HUES64 (cell line): ENCODE data around the gene CELF5. TPM values are rescaled to one million over a fixed set of nuclear protein-coding genes. Genes with fewer than 3 reads are reported as not detected.
A peak's percentile ranks its signal among the peaks of the same experiment; 100 is the strongest.

Experiments used
- H3K27ac ChIP-seq: 2 replicates; pipeline ENCODE4 v1.7.0; 2013; ENCODE audit warnings: low read depth, low read length, inconsistent platforms
- H3K27me3 ChIP-seq: 2 replicates; pipeline ENCODE4 v1.6.1; 2013; ENCODE audit warnings: mild to moderate bottlenecking, low read length; ENCODE audit not compliant: insufficient read depth
- H3K36me3 ChIP-seq: 2 replicates; pipeline ENCODE4 v1.6.1; 2013; ENCODE audit warnings: mild to moderate bottlenecking, low read length; ENCODE audit not compliant: insufficient read depth
- H3K4me1 ChIP-seq: 2 replicates; pipeline ENCODE4 v1.6.1; 2013; ENCODE audit warnings: mild to moderate bottlenecking, low read length, moderate library complexity; ENCODE audit not compliant: insufficient read depth
- H3K4me3 ChIP-seq: 2 replicates; pipeline ENCODE4 v1.5.1; 2013; ENCODE audit warnings: mild to moderate bottlenecking, low read length, moderate library complexity
- H3K9ac ChIP-seq: 2 replicates; pipeline ENCODE4 v1.6.1; 2013; ENCODE audit warnings: mild to moderate bottlenecking, low read depth, low read length
- H3K9me3 ChIP-seq: 2 replicates; pipeline ENCODE4 v1.6.1; 2013; ENCODE audit warnings: low read depth, low read length; ENCODE audit not compliant: insufficient read depth
- WGBS: fragments of 150-250, 120-280 bp; methylation state at CpG from one replicate; pipeline ENCODE4 v1.1.7; 2013; ENCODE audit warnings: missing lambda C conversion rate; 5-methylcytosine and 5-hydroxymethylcytosine counted together
- polyA plus RNA-seq, 2 experiments: library from polyadenylated mRNA; stranded (reverse); fragments of 50-300 nt; gene quantifications; one replicate each; pipeline ENCODE4 v1.2.3, GENCODE V29; 2013

Gene CELF5
- 3.3 TPM for polyA plus RNA-seq (2013, experiment 1 of 2)
- 4.9 TPM for polyA plus RNA-seq (2013, experiment 2 of 2)

- Histone ChIP-seq H3K9ac (no peak within 1 kb of the TSS), H3K4me1 (no peaks in the 10 kb centered on the region), H3K4me3 (peak within 1 kb of the TSS; percentile 67), H3K36me3 (no peaks in the 10 kb centered on the region), H3K27me3 (peaks cover 16% of the 10 kb centered on the region; the same call in 1 of the 2 replicates), H3K9me3 (no peaks in the 10 kb centered on the region), H3K27ac (no peak within 1 kb of the TSS)
- 2% methylated on average over 92 of the region's 94 CpGs for WGBS
Observed at GRCh38 chr19:3224346-3225168, at the start of gene CELF5. Gene CELF5, plus strand, starts transcription at chr19:3224661. Its CDS starts 79 bp downstream, at chr19:3224740.

- WGBS: 80% methylated on average over 16 of the region's 17 CpGs
- H3K27ac ChIP-seq: no peak overlapping the region
- H3K9me3 ChIP-seq: no peaks in the 10 kb centered on the region
- no peak overlapping the region for H3K4me3 ChIP-seq
- no peaks in the 10 kb centered on the region for H3K4me1 ChIP-seq
- H3K27me3 ChIP-seq: no peaks in the 10 kb centered on the region
- H3K9ac ChIP-seq: no peak overlapping the region
- no peaks in the 10 kb centered on the region for H3K36me3 ChIP-seq
Observed at GRCh38 chr19:3175781-3176714, 48.4 kb upstream of the CELF5 start.

- H3K27ac ChIP-seq: no peak overlapping the region
- WGBS: 85% methylated on average over 11 of the region's 11 CpGs
- no peaks in the 10 kb centered on the region for H3K9me3 ChIP-seq
- no peak overlapping the region for H3K4me3 ChIP-seq
- no peak overlapping the region for H3K9ac ChIP-seq
- H3K27me3 ChIP-seq: no peaks in the 10 kb centered on the region
- H3K4me1 ChIP-seq: no peaks in the 10 kb centered on the region
- H3K36me3 ChIP-seq: no peaks in the 10 kb centered on the region
Observed at GRCh38 chr19:3176715-3177501, 47.6 kb upstream of the CELF5 start.

- WGBS: 95% methylated on average over 42 of the region's 42 CpGs
- Histone ChIP-seq H3K36me3 (no peaks in the 10 kb centered on the region), H3K9ac (no peak within 1 kb of the TSS), H3K27me3 (no peaks in the 10 kb centered on the region), H3K27ac (no peak within 1 kb of the TSS), H3K4me1 (no peaks in the 10 kb centered on the region), H3K9me3 (no peaks in the 10 kb centered on the region), H3K4me3 (no peak within 1 kb of the TSS)
Observed at GRCh38 chr19:3178377-3178972, 46.0 kb upstream of the CELF5 start, which contains the start of gene S1PR4. Gene S1PR4, plus strand, starts transcription at chr19:3178769. Its CDS starts 24 bp downstream, at chr19:3178793.

GRCh38 chr19:3178973-3179738, 45.3 kb upstream of the CELF5 start:
- Histone ChIP-seq H3K36me3 (no peaks in the 10 kb centered on the region), H3K4me1 (no peaks in the 10 kb centered on the region), H3K9me3 (no peaks in the 10 kb centered on the region), H3K9ac (no peak overlapping the region), H3K27ac (no peak overlapping the region), H3K27me3 (no peaks in the 10 kb centered on the region), H3K4me3 (no peak overlapping the region)
- WGBS: 93% methylated on average over 52 of the region's 52 CpGs

GRCh38 chr19:3179739-3180293, 44.6 kb upstream of the CELF5 start:
- no peaks in the 10 kb centered on the region for H3K27me3 ChIP-seq
- WGBS: 93% methylated on average over 31 of the region's 31 CpGs
- no peaks in the 10 kb centered on the region for H3K9me3 ChIP-seq
- H3K36me3 ChIP-seq: no peaks in the 10 kb centered on the region
- no peak overlapping the region for H3K9ac ChIP-seq
- H3K4me1 ChIP-seq: no peaks in the 10 kb centered on the region
- H3K27ac ChIP-seq: no peak overlapping the region
- H3K4me3 ChIP-seq: no peak overlapping the region

GRCh38 chr19:3183721-3184641, 40.5 kb upstream of the CELF5 start:
- H3K27ac ChIP-seq: no peak overlapping the region
- no peak overlapping the region for H3K4me3 ChIP-seq
- peaks cover 9% of the 10 kb centered on the region; the same call in 1 of the 2 replicates for H3K4me1 ChIP-seq
- 90% methylated on average over 13 of the region's 13 CpGs for WGBS
- H3K9me3 ChIP-seq: no peaks in the 10 kb centered on the region
- H3K27me3 ChIP-seq: no peaks in the 10 kb centered on the region
- H3K36me3 ChIP-seq: 0 out of 2 replicates have a peak, but pooled peaks cover 1% of the 10 kb centered on the region
- no peak overlapping the region for H3K9ac ChIP-seq

- H3K27ac ChIP-seq: no peak overlapping the region; the same call in 1 of the 2 replicates
Observed at GRCh38 chr19:3184847-3185460, 39.5 kb upstream of the CELF5 start.

More at GRCh38 chr19:3184847-3185460, 39.5 kb upstream of the CELF5 start:
- H3K27me3 ChIP-seq: no peaks in the 10 kb centered on the region
- H3K9me3 ChIP-seq: no peaks in the 10 kb centered on the region
- peak overlapping the region; percentile 88; the same call in 1 of the 2 replicates for H3K9ac ChIP-seq
- WGBS: 17% methylated on average over 14 of the region's 14 CpGs
- peaks cover 9% of the 10 kb centered on the region; the same call in 1 of the 2 replicates for H3K4me1 ChIP-seq
- H3K36me3 ChIP-seq: 0 out of 2 replicates have a peak, but pooled peaks cover 6% of the 10 kb centered on the region
- peak overlapping the region; percentile 85 for H3K4me3 ChIP-seq
